Activated CD8-positive, alpha-beta memory T cell treated with anti-CD3 and anti-CD28 coated beads, Interleukin-2, amount 10 ng/mL, durations not matched to agents 7 days and 5 days (primary cell): ENCODE measurements around the gene ME3. TPM values are rescaled to one million over a fixed set of nuclear protein-coding genes. Genes with fewer than 3 reads are reported as not detected.
"Not testable (repeated sequence)": the region's sequence is repeated elsewhere in the genome, so short reads cannot be mapped to it uniquely, and the experiment has no call there.

ENCODE experiments used
- ATAC-seq: fragments of 150-1000 bp; cut with Tn5 transposase; one replicate; pipeline ENCODE4 v1.10.0; 2021; ENCODE audit warnings: moderate library complexity
- CTCF ChIA-PET: fragments of 350-600 bp; sonication (Branson Sonifier 250); formaldehyde crosslinking; loops from one replicate; lab custom pipeline; 2021; ENCODE audit warnings: antibody characterized with exemption; lab: Charles Lee
- DNase-seq: peaks from one replicate; pipeline ENCODE4 v3.0.0-alpha.2; 2020
- H3K27ac Mint-ChIP-seq: one replicate; pipeline ENCODE4 v1.8.0; 2021; ENCODE audit warnings: mild to moderate bottlenecking, mixed read lengths
- H3K27me3 Mint-ChIP-seq: one replicate; pipeline ENCODE4 v1.8.0; 2021; ENCODE audit warnings: mixed read lengths
- H3K36me3 Mint-ChIP-seq: one replicate; pipeline ENCODE4 v1.8.0; 2021; ENCODE audit warnings: mild to moderate bottlenecking, mixed read lengths
- H3K4me1 Mint-ChIP-seq: one replicate; pipeline ENCODE4 v1.8.0; 2021; ENCODE audit warnings: mixed read lengths
- H3K4me3 Mint-ChIP-seq: one replicate; pipeline ENCODE4 v1.8.0; 2021; ENCODE audit warnings: mild to moderate bottlenecking, moderate library complexity, mixed read lengths
- H3K9me3 Mint-ChIP-seq: one replicate; pipeline ENCODE4 v1.8.0; 2022; ENCODE audit warnings: low read depth, mixed read lengths
- total RNA-seq, 2 experiments: library from RNA; stranded (reverse); gene quantifications; one replicate each; pipeline ENCODE4 v1.2.3, GENCODE V29; 2021

The ME3 gene
- total RNA-seq, 2 experiments from 2014 or later = 0.79 to 1.3 TPM

GRCh38 chr11:86668929-86669328 lies 3.5 kb downstream of the ME3 start:
- Mint-ChIP-seq H3K4me1 (peaks cover 6% of the 10 kb centered on the region), H3K4me3 (no peak overlapping the region), H3K9me3 (no peaks in the 10 kb centered on the region), H3K27me3 (peaks cover 76% of the 10 kb centered on the region), H3K27ac (no peak overlapping the region), H3K36me3 (no peaks in the 10 kb centered on the region)
- DNase-seq (no peak), ATAC-seq (no peak)
- CTCF ChIA-PET = no interaction called here

DNA sequence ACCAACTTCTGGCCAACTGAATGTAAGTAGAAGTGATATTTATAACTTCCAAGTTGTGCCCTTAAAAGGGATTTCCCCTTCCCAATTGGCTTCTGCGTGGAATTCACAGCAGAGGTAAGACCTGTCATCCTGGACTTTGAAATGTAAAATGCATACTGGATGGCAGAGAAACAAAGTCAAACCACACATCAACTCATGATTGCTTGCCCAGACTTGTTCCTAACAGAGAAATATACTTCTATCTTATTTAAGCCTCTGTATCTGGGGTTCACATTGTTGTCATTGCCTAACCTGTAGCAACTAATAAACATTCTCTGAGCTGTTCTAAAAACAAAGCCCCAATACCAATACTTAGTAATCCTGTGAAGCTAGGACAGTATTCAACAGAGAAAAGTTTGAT lies 6.2 kb downstream of the ME3 start:
- CTCF ChIA-PET = no interaction called here
- Mint-ChIP-seq H3K36me3 (no peaks in the 10 kb centered on the region), H3K4me1 (peaks cover under 1% of the 10 kb centered on the region), H3K27ac (no peak overlapping the region), H3K27me3 (peaks cover 64% of the 10 kb centered on the region), H3K9me3 (no peaks in the 10 kb centered on the region), H3K4me3 (no peak overlapping the region)
- ATAC-seq (no peak), DNase-seq (no peak)

- CTCF ChIA-PET = no interaction called here
- DNase-seq (no peak), ATAC-seq (no peak)
- Mint-ChIP-seq H3K4me3 (no peak overlapping the region), H3K9me3 (no peaks in the 10 kb centered on the region), H3K4me1 (no peaks in the 10 kb centered on the region), H3K27me3 (peaks cover 56% of the 10 kb centered on the region), H3K27ac (no peak overlapping the region), H3K36me3 (no peaks in the 10 kb centered on the region)
Measured at GRCh38 chr11:86664930-86665329, 7.5 kb downstream of the ME3 start.

- H3K27ac Mint-ChIP-seq = no peak overlapping the region
- ATAC-seq (no peak), DNase-seq (no peak)
- no peaks in the 10 kb centered on the region for H3K36me3 Mint-ChIP-seq
- CTCF ChIA-PET = no interaction called here
- peaks cover 46% of the 10 kb centered on the region for H3K27me3 Mint-ChIP-seq
- H3K4me3 Mint-ChIP-seq = no peak overlapping the region
- no peaks in the 10 kb centered on the region for H3K4me1 Mint-ChIP-seq
- no peaks in the 10 kb centered on the region for H3K9me3 Mint-ChIP-seq
Measured at GRCh38 chr11:86663761-86664160, 8.7 kb downstream of the ME3 start.

DNA sequence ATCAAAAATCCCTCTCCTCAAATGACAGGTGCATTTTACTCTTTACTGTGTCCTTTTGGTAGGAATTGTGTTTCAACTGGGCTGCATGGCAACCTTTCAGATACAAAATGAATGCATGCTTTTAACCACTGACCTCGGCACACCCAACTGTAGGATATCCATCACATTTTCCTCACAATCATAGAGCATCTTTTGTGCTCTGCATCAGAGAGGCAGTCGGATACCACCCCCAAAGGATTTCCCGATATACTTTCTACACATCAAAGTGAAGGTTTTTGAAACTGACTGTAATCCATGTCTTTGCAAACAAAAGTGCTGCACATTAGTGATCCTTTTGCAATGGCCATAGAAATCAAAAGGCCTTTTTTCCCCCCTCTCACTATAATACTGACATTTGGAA lies 9.1 kb downstream of the ME3 start:
- DNase-seq = no peak
- Mint-ChIP-seq H3K36me3 (no peaks in the 10 kb centered on the region), H3K27ac (no peak overlapping the region), H3K27me3 (peaks cover 41% of the 10 kb centered on the region), H3K4me1 (no peaks in the 10 kb centered on the region), H3K9me3 (no peaks in the 10 kb centered on the region), H3K4me3 (no peak overlapping the region)
- CTCF ChIA-PET = no interaction called here
- ATAC-seq = no peak

DNA sequence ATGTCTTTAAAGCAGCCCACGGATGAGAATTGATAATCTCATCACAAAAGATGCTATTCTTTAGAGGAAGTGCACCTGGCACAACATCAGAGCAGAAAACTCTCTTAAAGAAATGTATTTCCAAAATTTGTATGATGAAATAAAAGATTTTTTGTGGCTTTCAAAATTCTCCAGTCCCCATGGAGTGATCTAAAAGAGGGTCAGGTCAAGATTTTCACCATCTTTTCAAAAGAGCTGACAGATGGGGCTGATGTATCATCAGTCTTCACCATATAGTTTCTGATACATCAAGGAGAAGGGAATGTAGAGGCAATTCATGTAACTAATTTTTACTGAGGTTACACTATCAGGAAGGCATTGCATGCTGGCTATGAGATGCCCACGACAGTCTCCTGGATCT lies 11.7 kb downstream of the ME3 start:
- H3K27ac Mint-ChIP-seq = no peak overlapping the region
- no peaks in the 10 kb centered on the region for H3K9me3 Mint-ChIP-seq
- DNase-seq (no peak), ATAC-seq (no peak)
- no peaks in the 10 kb centered on the region for H3K4me1 Mint-ChIP-seq
- H3K4me3 Mint-ChIP-seq = no peak overlapping the region
- H3K27me3 Mint-ChIP-seq = peaks cover 23% of the 10 kb centered on the region
- CTCF ChIA-PET = no interaction called here
- no peaks in the 10 kb centered on the region for H3K36me3 Mint-ChIP-seq

DNA sequence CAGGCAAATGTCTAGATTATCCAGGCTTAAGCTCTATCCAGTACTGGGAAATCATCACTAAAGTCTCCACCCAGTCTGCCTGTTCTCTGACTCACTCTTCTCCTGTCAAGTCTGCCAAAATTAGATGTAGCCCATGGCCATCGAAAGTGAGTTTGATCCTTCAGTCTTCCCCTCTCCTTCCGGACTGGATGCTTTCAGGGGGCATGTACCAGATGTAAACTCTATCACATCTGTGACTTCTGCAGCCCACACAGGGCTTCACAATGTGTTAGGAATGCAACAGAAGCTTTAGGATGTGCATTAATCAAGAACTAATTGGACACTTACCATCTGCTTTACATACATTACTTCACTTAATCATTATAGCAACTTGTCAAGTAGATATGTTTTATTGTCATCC lies 12.3 kb downstream of the ME3 start:
- DNase-seq (no peak), ATAC-seq (no peak)
- Mint-ChIP-seq H3K36me3 (no peaks in the 10 kb centered on the region), H3K27me3 (peaks cover 17% of the 10 kb centered on the region), H3K27ac (no peak overlapping the region), H3K4me3 (no peak overlapping the region), H3K4me1 (no peaks in the 10 kb centered on the region), H3K9me3 (no peaks in the 10 kb centered on the region)
- CTCF ChIA-PET = no interaction called here

GRCh38 chr11:86658534-86658933 lies 13.9 kb downstream of the ME3 start:
- peaks cover 19% of the 10 kb centered on the region for H3K27me3 Mint-ChIP-seq
- no peak overlapping the region for H3K4me3 Mint-ChIP-seq
- no peaks in the 10 kb centered on the region for H3K36me3 Mint-ChIP-seq
- H3K27ac Mint-ChIP-seq = no peak overlapping the region
- no peaks in the 10 kb centered on the region for H3K9me3 Mint-ChIP-seq
- H3K4me1 Mint-ChIP-seq = no peaks in the 10 kb centered on the region
- DNase-seq = no peak
- no peak for ATAC-seq
- CTCF ChIA-PET = interaction anchor here (1.2 kb wide), 1 partner anchor 10 kb away, joined by 4 read pairs; no protein-coding TSS in a partner anchor

GRCh38 chr11:86645212-86645611 lies 27.2 kb downstream of the ME3 start:
- DNase-seq, H3K4me1 Mint-ChIP-seq, CTCF ChIA-PET, H3K9me3 Mint-ChIP-seq, H3K4me3 Mint-ChIP-seq, H3K36me3 Mint-ChIP-seq, H3K27ac Mint-ChIP-seq, ATAC-seq: not testable (repeated sequence)
- H3K27me3 Mint-ChIP-seq = peaks cover 57% of the 10 kb centered on the region

GRCh38 chr11:86644291-86644690 lies 28.1 kb downstream of the ME3 start:
- peaks cover under 1% of the 10 kb centered on the region for H3K9me3 Mint-ChIP-seq
- H3K27ac Mint-ChIP-seq = no peak overlapping the region
- ATAC-seq (no peak), DNase-seq (no peak)
- no peak overlapping the region for H3K4me3 Mint-ChIP-seq
- H3K4me1 Mint-ChIP-seq = no peaks in the 10 kb centered on the region
- peaks cover 59% of the 10 kb centered on the region for H3K27me3 Mint-ChIP-seq
- CTCF ChIA-PET = no interaction called here
- peaks cover 1% of the 10 kb centered on the region for H3K36me3 Mint-ChIP-seq

DNA sequence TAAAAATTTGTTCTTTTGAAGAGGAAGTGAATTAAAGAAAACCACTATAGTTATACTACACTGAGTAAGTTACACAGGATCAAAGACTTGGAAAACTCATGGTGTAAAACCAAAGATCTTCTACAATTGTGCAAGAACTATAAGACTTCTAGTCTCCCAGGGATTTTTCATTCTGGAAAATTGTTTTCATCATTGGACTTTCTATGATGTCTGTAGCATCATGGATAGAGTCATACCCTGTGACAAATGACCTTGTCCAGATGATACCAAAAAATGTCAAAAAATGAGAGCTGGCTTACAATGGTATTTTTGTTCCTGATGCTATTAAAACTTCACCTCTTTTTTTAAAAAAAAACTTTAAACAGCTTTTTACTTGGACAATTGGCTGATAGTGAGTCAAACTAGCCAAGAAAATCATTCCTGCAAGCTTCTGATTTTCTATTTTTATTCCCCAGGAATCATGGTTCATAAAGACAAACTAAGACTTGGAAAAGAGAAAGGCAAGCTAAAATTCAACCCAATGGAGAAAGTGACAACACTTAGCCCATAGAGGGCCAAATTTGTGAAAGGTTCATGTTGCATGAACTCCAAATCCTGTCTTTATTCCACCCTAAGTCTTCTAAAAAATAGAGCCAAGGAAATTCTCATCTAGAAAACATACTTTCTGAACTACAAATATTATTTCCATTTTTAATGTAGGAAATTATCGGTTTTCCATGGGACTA lies 30.7 kb downstream of the ME3 start:
- no peak for ATAC-seq
- Mint-ChIP-seq H3K4me3 (no peak overlapping the region), H3K4me1 (peaks cover 19% of the 10 kb centered on the region), H3K27ac (no peak overlapping the region), H3K9me3 (peaks cover 9% of the 10 kb centered on the region), H3K27me3 (peaks cover 59% of the 10 kb centered on the region), H3K36me3 (peaks cover 1% of the 10 kb centered on the region)
- CTCF ChIA-PET = interaction anchor here (3.3 kb wide), 1 partner anchor 33 kb away, joined by 12 read pairs; no protein-coding TSS in a partner anchor
- no peak for DNase-seq

GRCh38 chr11:86639137-86639536 lies 33.3 kb downstream of the ME3 start:
- Mint-ChIP-seq H3K4me1 (peaks cover 19% of the 10 kb centered on the region), H3K4me3 (no peak overlapping the region), H3K36me3 (peaks cover 1% of the 10 kb centered on the region), H3K27me3 (peaks cover 70% of the 10 kb centered on the region), H3K9me3 (peaks cover 9% of the 10 kb centered on the region), H3K27ac (no peak overlapping the region)
- CTCF ChIA-PET = interaction anchor here (3.3 kb wide), 1 partner anchor 31 kb away, joined by 12 read pairs; no protein-coding TSS in a partner anchor
- ATAC-seq (no peak), DNase-seq (no peak)

- no peak for ATAC-seq
- Mint-ChIP-seq H3K4me1 (peaks cover 19% of the 10 kb centered on the region), H3K36me3 (peaks cover 1% of the 10 kb centered on the region), H3K27me3 (peaks cover 72% of the 10 kb centered on the region), H3K9me3 (peaks cover 9% of the 10 kb centered on the region), H3K4me3 (no peak overlapping the region), H3K27ac (no peak overlapping the region)
- CTCF ChIA-PET = interaction anchor here (3.3 kb wide), 1 partner anchor 30 kb away, joined by 12 read pairs; no protein-coding TSS in a partner anchor
- no peak for DNase-seq
Measured at GRCh38 chr11:86638673-86639072, 33.7 kb downstream of the ME3 start.

GRCh38 chr11:86637988-86638387 lies 34.4 kb downstream of the ME3 start:
- H3K4me1 Mint-ChIP-seq = peaks cover 25% of the 10 kb centered on the region

More at GRCh38 chr11:86637988-86638387, 34.4 kb downstream of the ME3 start:
- ATAC-seq (peak; percentile 86), DNase-seq (peak; percentile 61)
- H3K9me3 Mint-ChIP-seq = peaks cover 9% of the 10 kb centered on the region
- CTCF ChIA-PET = interaction anchor here (3.3 kb wide), 1 partner anchor 30 kb away, joined by 12 read pairs; no protein-coding TSS in a partner anchor
- H3K27me3 Mint-ChIP-seq = peaks cover 73% of the 10 kb centered on the region
- H3K4me3 Mint-ChIP-seq = no peak overlapping the region
- H3K36me3 Mint-ChIP-seq = peaks cover 1% of the 10 kb centered on the region
- no peak overlapping the region for H3K27ac Mint-ChIP-seq
